ENCODE results near the gene CFAP61. TPM values are rescaled to one million over a fixed set of nuclear protein-coding genes. Genes with fewer than 3 reads are reported as not detected.

Gene CFAP61
- total and polyA plus RNA-seq, 2 experiments from 2014 or later, result 0.21 TPM; not detected in 1

DNA sequence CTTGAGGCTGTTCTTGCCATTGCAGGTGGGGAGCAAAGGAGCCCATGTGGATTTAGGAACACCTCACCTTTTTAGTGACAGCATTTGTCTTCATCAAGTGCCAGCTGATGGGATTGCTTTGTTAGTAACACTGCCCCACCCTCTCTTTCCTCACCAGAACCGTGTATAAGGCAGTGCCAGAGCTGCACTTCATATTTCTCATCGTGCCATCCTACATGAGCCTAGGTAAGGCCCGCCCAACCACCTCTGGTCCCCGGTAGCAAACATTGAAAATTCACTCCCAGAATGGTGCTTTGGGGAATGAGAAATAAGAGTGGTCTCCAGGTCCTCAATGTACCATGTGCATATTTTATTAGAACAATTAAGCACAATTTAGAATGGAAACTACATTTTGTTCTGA, 22.7 kb downstream of the CFAP61 start (continued):
- TF ChIP-seq ZNF462 (CRISPR knock-in tag; IDR thresholded peaks at IDR 0.05), result no peak
- TF ChIP-seq ETS1 (IDR thresholded peaks at IDR 0.05), result no peak

DNA sequence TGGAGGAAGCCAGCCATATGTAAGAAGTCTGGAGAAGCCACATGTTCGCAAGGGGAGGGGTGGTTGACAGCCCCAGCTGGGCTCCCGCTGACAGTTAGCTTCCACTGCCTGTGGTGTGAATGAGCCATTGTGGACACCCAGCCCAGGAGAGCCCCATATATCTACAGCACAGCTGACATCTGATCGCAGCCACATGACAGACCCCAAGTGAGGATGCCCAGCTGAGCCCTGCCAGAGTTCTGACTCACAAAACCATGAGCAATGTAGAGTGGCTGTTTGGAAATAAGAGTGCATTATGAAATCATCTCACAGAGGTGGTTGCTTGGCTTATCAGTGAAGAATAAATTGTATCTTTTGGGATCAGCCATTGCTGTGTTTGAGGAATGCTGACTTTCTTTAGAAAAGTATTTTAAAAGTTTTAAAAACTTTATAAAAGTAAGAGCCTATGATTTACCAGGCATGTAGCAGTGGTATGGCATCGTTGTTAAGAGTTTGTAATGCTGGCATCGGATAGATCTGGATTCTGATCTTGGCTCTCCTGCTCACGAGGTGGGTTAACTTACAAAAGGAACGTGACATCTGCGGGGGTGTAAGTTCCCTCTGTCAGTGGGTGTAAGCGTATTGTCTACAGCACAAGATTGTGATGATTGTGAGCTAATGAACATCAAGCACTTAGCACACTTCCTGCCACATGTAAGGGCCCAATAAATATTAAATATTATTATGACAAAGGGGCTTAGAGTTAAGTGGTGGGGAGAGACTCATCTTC, 24.1 kb downstream of the CFAP61 start:
- H3K79me2 ChIP-seq (replicated peaks; ENCODE audit: insufficient read depth), result no peaks in the 10 kb centered on the region
- ATAC-seq (no peak), DNase-seq (ENCODE audit: low spot score) (no peak)
- H3K9me2 ChIP-seq (ENCODE audit: insufficient read depth), result peaks cover 4% of the 10 kb centered on the region; the same call in 1 of the 2 replicates
- H3K36me3 ChIP-seq (ENCODE audit: insufficient read depth), result no peaks in the 10 kb centered on the region
- peaks cover 27% of the 10 kb centered on the region for H3K4me1 Mint-ChIP-seq
- no peak overlapping the region for H3K4me3 Mint-ChIP-seq
- no peak overlapping the region for H3K4me2 ChIP-seq
- H3K4me3 ChIP-seq, result no peak overlapping the region
- 0 out of 2 replicates have a peak, but pooled peaks cover 6% of the 10 kb centered on the region for H4K20me1 ChIP-seq (replicated peaks; ENCODE audit: insufficient read depth)
- H3K9me3 Mint-ChIP-seq, result no peaks in the 10 kb centered on the region
- H3K4me1 ChIP-seq (ENCODE audit: insufficient read depth), result peaks cover 21% of the 10 kb centered on the region
- no peaks in the 10 kb centered on the region for H3F3A ChIP-seq (replicated peaks; ENCODE audit: low read depth)
- peaks cover 2% of the 10 kb centered on the region for H3K27me3 Mint-ChIP-seq (ENCODE audit: insufficient read depth, low read depth, poor library complexity)
- H3K27ac Mint-ChIP-seq, result no peak overlapping the region
- H3K36me3 Mint-ChIP-seq (ENCODE audit: low read depth), result no peaks in the 10 kb centered on the region
- no peak overlapping the region for H3K27ac ChIP-seq (ENCODE audit: low read depth)
- H3K27me3 ChIP-seq (ENCODE audit: insufficient read depth), result no peaks in the 10 kb centered on the region
- H2AFZ ChIP-seq, result no peak overlapping the region
- TF ChIP-seq, protein P1, sequence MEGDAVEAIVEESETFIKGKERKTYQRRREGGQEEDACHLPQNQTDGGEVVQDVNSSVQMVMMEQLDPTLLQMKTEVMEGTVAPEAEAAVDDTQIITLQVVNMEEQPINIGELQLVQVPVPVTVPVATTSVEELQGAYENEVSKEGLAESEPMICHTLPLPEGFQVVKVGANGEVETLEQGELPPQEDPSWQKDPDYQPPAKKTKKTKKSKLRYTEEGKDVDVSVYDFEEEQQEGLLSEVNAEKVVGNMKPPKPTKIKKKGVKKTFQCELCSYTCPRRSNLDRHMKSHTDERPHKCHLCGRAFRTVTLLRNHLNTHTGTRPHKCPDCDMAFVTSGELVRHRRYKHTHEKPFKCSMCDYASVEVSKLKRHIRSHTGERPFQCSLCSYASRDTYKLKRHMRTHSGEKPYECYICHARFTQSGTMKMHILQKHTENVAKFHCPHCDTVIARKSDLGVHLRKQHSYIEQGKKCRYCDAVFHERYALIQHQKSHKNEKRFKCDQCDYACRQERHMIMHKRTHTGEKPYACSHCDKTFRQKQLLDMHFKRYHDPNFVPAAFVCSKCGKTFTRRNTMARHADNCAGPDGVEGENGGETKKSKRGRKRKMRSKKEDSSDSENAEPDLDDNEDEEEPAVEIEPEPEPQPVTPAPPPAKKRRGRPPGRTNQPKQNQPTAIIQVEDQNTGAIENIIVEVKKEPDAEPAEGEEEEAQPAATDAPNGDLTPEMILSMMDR (conservative IDR thresholded peaks at IDR 0.05; ENCODE audit: low read depth in 2 of 2), result no peak
- TF ChIP-seq ETS1 (IDR thresholded peaks at IDR 0.05) (no peak), EZH2 (IDR thresholded peaks at IDR 0.05; ENCODE audit: low read depth, unreplicated experiment) (no peak), NANOG (IDR thresholded peaks at IDR 0.05; ENCODE audit: borderline replicate concordance) (no peak), ZNF331 (CRISPR knock-in tag; IDR thresholded peaks at IDR 0.05; ENCODE audit: low read depth) (no peak)

Measured in GM23338 (cell line).